Endothelial cell of umbilical vein (primary cell): Measurements from ENCODE around the gene CTNND1. TPM values are rescaled to one million over a fixed set of nuclear protein-coding genes. Genes with fewer than 3 reads are reported as not detected.

Source experiments
- BruUV-seq: library from RNA; stranded (reverse); fragments of 400-500 nt; replicated peaks from 2 replicates; lab custom pipeline; 2021; lab: Mats Ljungman, UMichigan
- CTCF ChIA-PET: fragments of 300-600, 350-600 bp; sonication (Branson Sonifier 250); formaldehyde crosslinking; loops from one replicate; lab custom pipeline; 2021; ENCODE audit warnings: antibody characterized with exemption, inconsistent platforms; lab: Charles Lee
- POLR2A ChIA-PET: fragments of 300-600, 350-600 bp; sonication (Branson Sonifier 250); formaldehyde crosslinking; loops from one replicate; lab custom pipeline; 2021; ENCODE audit warnings: antibody characterized with exemption, inconsistent platforms; lab: Charles Lee
- DNase-seq: peaks from one replicate; pipeline ENCODE4 v3.0.0-alpha.2; 2011; ENCODE audit warnings: low read depth, low spot score
- FAIRE-seq: peaks from 2 replicates; lab custom pipeline; 2011; peaks lifted over from hg19 to GRCh38; lab: Jason Lieb, UNC
- H2AFZ ChIP-seq: 2 replicates; pipeline ENCODE4 v1.6.0; 2012; ENCODE audit warnings: low read depth, low read length, control low read depth, inconsistent platforms
- H3K27ac ChIP-seq: 2 replicates; pipeline ENCODE4 v1.5.1; 2011; ENCODE audit warnings: low read depth, mild to moderate bottlenecking, control low read depth, low read length, moderate library complexity; ENCODE audit not compliant: insufficient read depth
- H3K27me3 ChIP-seq, 2 experiments: 2 replicates each; pipeline versions ENCODE4 v1.6.0 to v1.6.1; 2011; ENCODE audit warnings: low read length in 2 of 2, mixed read lengths in 1 of 2; ENCODE audit not compliant: control insufficient read depth in 2 of 2, insufficient read depth in 2 of 2
- H3K36me3 ChIP-seq, 2 experiments: 2 replicates in 1 of 2; 3 replicates in 1 of 2; pipeline ENCODE4 v1.5.1; 2011; ENCODE audit warnings: low read length in 2 of 2, mild to moderate bottlenecking in 1 of 2, moderate library complexity in 1 of 2; ENCODE audit not compliant: control insufficient read depth in 2 of 2, insufficient read depth in 2 of 2; ENCODE audit errors: extremely low read depth in 1 of 2
- H3K4me1 ChIP-seq: 3 replicates; pipeline ENCODE4 v1.5.1; 2011; ENCODE audit warnings: mild to moderate bottlenecking, low read length; ENCODE audit not compliant: control insufficient read depth, insufficient read depth; ENCODE audit errors: extremely low read depth
- H3K4me2 ChIP-seq: 2 replicates; pipeline ENCODE4 v1.6.1; 2011; ENCODE audit warnings: low read length, control low read depth, mixed read lengths; ENCODE audit not compliant: insufficient read depth
- H3K4me3 ChIP-seq, 3 experiments: fragments of 200-600 bp in 1 of 3; sonication (generic), shearing (Covaris generic) in 1 of 3; replicated peaks in 1 of 3; 2 replicates each; pipeline ENCODE4 v1.5.1; 2011 to 2016; ENCODE audit warnings: control low read depth in 3 of 3, low read length in 3 of 3, mild to moderate bottlenecking in 2 of 3, inconsistent platforms in 1 of 3, low read depth in 1 of 3, moderate library complexity in 1 of 3; ENCODE audit not compliant: insufficient read depth in 1 of 3
- H3K79me2 ChIP-seq: 2 replicates; pipeline ENCODE4 v1.6.0; 2012; ENCODE audit warnings: low read length, inconsistent platforms; ENCODE audit not compliant: control insufficient read depth, insufficient read depth
- H3K9ac ChIP-seq: replicated peaks from 2 replicates; pipeline ENCODE3; 2011; ENCODE audit warnings: low read length, control low read depth; ENCODE audit not compliant: insufficient read depth; ENCODE audit errors: extremely low read depth
- H3K9me1 ChIP-seq: replicated peaks from 3 replicates; pipeline ENCODE4 v1.6.0; 2011; ENCODE audit warnings: mild to moderate bottlenecking, low read length; ENCODE audit not compliant: control insufficient read depth, insufficient read depth; ENCODE audit errors: extremely low read depth
- H3K9me3 ChIP-seq: replicated peaks from 2 replicates; pipeline ENCODE4 v1.5.1; 2012; ENCODE audit warnings: low read length, inconsistent platforms; ENCODE audit not compliant: control insufficient read depth, insufficient read depth
- H4K20me1 ChIP-seq: replicated peaks from 2 replicates; pipeline ENCODE3; 2011; ENCODE audit warnings: mild to moderate bottlenecking, low read length; ENCODE audit not compliant: control insufficient read depth, insufficient read depth; ENCODE audit errors: extremely low read depth
- EZH2 ChIP-seq: IDR thresholded peaks from 2 replicates; pipeline ENCODE4 v1.6.1; 2012; ENCODE audit warnings: borderline replicate concordance, low read depth, mild to moderate bottlenecking, moderate library complexity, low read length, inconsistent platforms; ENCODE audit not compliant: severe bottlenecking
- FOS ChIP-seq: IDR thresholded peaks from 2 replicates; pipeline ENCODE4 v1.6.1; 2011; ENCODE audit warnings: mild to moderate bottlenecking, low read length, moderate library complexity, borderline replicate concordance; ENCODE audit not compliant: insufficient read depth
- GATA2 ChIP-seq: IDR thresholded peaks from 2 replicates; pipeline ENCODE4 v1.7.0; 2011; ENCODE audit warnings: low read depth, mild to moderate bottlenecking, moderate library complexity, mixed read lengths, low read length; ENCODE audit not compliant: insufficient read length, insufficient read depth
- dilution Hi-C: fragments of 300-500 bp; cut with MboI; formaldehyde crosslinking; loops from one replicate; pipeline ENCODE4 v1.15.0; 2019; ENCODE audit warnings: low sequenced_read_pairs; ENCODE audit not compliant: extremely low pct_ligation_motif_present
- intact Hi-C: fragments of 100-400 bp; cut with micrococcal nuclease; formaldehyde crosslinking; loops from one replicate; pipeline ENCODE4 v1.10.0; 2022
- polyA plus RNA-seq, 4 experiments: library from polyadenylated mRNA; depleted of rRNA in 3 of 4; stranded (reverse) in 3 of 4; unstranded in 1 of 4; fragments of >200 nt; gene quantifications; 2 replicates each; pipeline versions ENCODE4 v1.2.1 to v1.2.3, GENCODE V29; 2011 to 2012; ENCODE audit warnings: missing spikeins in 1 of 4
- total RNA-seq: library from RNA; stranded (reverse); gene quantifications from 2 replicates; pipeline ENCODE4 v1.2.3, GENCODE V29; 2021
- TF ChIP-seq, protein P1 (sequence below), 2 donors: IDR thresholded peaks; 1 replicate in 1 of 2; 2 replicates in 1 of 2; pipeline ENCODE4 v1.5.1; 2011; ENCODE audit warnings: low read length in 2 of 2, mild to moderate bottlenecking in 2 of 2, moderate library complexity in 2 of 2, control low read depth in 1 of 2, inconsistent platforms in 1 of 2, low read depth in 1 of 2; ENCODE audit not compliant: insufficient read depth in 1 of 2; ENCODE audit errors: extremely low read depth in 1 of 2

The CTNND1 gene
- total and polyA plus RNA-seq, 2 donors (not counting 3 experiments of a cell fraction or from before 2014, with no cell fraction given), result 152 to 268 TPM

- dilution Hi-C loops, result no loop called here
- no TSS peak for BruUV-seq
- Histone ChIP-seq H3K79me2 (peaks cover 9% of the 10 kb centered on the region), H3K9me3 (no peaks in the 10 kb centered on the region), H3K4me1 (peaks cover 8% of the 10 kb centered on the region), H2AFZ (no peak overlapping the region), H3K9me1 (no peaks in the 10 kb centered on the region), H4K20me1 (no peaks in the 10 kb centered on the region), H3K27me3 (no peaks in the 10 kb centered on the region), H3K4me3 (no peak overlapping the region), H3K36me3 (peaks cover 2 to 17% of the 10 kb centered on the region in 2 experiments), H3K27ac (no peak overlapping the region), H3K4me2 (no peak overlapping the region), H3K9ac (no peak overlapping the region)
- ChIA-PET POLR2A (interaction anchor here (0.5 to 0.6 kb wide), 2 partner anchors 45 to 98 kb away, joined by 3 read pairs; no protein-coding TSS in a partner anchor), CTCF (interaction anchor here (1.5 to 7.7 kb wide), 3 partner anchors 14 to 767 kb away, joined by 5 to 325 read pairs (median 6); partner anchors contain the start of gene CTNND1)
- intact Hi-C loops, result no loop called here
- no peak for FAIRE-seq
- DNase-seq, result no peak
- TF ChIP-seq FOS, result no peak
- TF ChIP-seq, protein P1, sequence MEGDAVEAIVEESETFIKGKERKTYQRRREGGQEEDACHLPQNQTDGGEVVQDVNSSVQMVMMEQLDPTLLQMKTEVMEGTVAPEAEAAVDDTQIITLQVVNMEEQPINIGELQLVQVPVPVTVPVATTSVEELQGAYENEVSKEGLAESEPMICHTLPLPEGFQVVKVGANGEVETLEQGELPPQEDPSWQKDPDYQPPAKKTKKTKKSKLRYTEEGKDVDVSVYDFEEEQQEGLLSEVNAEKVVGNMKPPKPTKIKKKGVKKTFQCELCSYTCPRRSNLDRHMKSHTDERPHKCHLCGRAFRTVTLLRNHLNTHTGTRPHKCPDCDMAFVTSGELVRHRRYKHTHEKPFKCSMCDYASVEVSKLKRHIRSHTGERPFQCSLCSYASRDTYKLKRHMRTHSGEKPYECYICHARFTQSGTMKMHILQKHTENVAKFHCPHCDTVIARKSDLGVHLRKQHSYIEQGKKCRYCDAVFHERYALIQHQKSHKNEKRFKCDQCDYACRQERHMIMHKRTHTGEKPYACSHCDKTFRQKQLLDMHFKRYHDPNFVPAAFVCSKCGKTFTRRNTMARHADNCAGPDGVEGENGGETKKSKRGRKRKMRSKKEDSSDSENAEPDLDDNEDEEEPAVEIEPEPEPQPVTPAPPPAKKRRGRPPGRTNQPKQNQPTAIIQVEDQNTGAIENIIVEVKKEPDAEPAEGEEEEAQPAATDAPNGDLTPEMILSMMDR (IDR thresholded peaks at IDR 0.05; ENCODE audit: extremely low read depth in 1 of 2, insufficient read depth in 1 of 2, low read depth in 1 of 2, low read length in 2 of 2), result no peak
These were observed 14.7 kb upstream of the CTNND1 start for GRCh38 chr11:57746920-57747319.

DNA sequence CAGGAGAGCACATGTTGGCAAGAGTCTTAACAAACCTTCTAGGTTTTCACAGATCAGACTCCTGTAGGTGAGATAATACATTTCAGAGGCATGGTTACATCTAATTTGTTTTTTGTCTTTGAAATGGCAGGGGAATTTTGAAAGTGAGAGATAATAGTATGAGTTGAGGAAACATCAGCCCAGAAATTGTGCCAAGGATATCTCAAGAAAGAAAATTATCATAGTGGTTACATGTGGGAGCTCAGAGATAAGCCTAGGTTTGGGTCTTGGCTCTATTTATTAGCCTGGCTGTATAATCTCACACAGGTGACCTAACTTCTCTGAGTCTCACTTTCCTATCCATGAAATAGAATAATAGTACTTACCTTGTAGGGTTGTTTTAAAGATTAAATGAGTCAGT, 10.4 kb upstream of the CTNND1 start:
- CTCF ChIA-PET, result interaction anchor here (0.6 to 7.7 kb wide), 34 partner anchors 9 to 817 kb away, joined by 3 to 325 read pairs (median 6); partner anchors contain the start of genes CTNND1 and SELENOH
- intact Hi-C loops, result loop anchor here (1.0 kb wide), 3 partner anchors 49 to 773 kb away; no protein-coding TSS in a partner anchor
- Histone ChIP-seq H3K4me2 (no peak overlapping the region), H2AFZ (no peak overlapping the region), H4K20me1 (no peaks in the 10 kb centered on the region), H3K9me3 (no peaks in the 10 kb centered on the region), H3K4me3 (no peak overlapping the region), H3K79me2 (no peaks in the 10 kb centered on the region), H3K36me3 (peaks cover 0 to 2% of the 10 kb centered on the region in 2 experiments), H3K9me1 (no peaks in the 10 kb centered on the region), H3K4me1 (no peaks in the 10 kb centered on the region), H3K27me3 (no peaks in the 10 kb centered on the region), H3K27ac (no peak overlapping the region), H3K9ac (no peak overlapping the region)
- no peak for FAIRE-seq
- dilution Hi-C loops, result no loop called here
- BruUV-seq, result no TSS peak
- POLR2A ChIA-PET, result interaction anchor here (1.4 to 2.2 kb wide), 2 partner anchors 28 to 49 kb away, joined by 4 to 11 read pairs; no protein-coding TSS in a partner anchor
- TF ChIP-seq EZH2 (no peak), GATA2 (no peak)
- TF ChIP-seq, protein P1 (IDR thresholded peaks at IDR 0.05; ENCODE audit: extremely low read depth in 1 of 2, insufficient read depth in 1 of 2, low read depth in 1 of 2, low read length in 2 of 2), result no peak
- DNase-seq, result no peak
